SHP77 (cell line): ENCODE measurements around the gene SLC5A10.
A peak's percentile ranks its signal among the peaks of the same experiment; 100 is the strongest.
"Not testable (repeated sequence)": the region's sequence is repeated elsewhere in the genome, so short reads cannot be mapped to it uniquely, and the experiment has no call there.

Experiments
- DNase-seq, 2 experiments: peaks; one replicate each; lab custom pipeline; 2025; lab: John Stamatoyannopoulos, UW

The SLC5A10 gene

DNA sequence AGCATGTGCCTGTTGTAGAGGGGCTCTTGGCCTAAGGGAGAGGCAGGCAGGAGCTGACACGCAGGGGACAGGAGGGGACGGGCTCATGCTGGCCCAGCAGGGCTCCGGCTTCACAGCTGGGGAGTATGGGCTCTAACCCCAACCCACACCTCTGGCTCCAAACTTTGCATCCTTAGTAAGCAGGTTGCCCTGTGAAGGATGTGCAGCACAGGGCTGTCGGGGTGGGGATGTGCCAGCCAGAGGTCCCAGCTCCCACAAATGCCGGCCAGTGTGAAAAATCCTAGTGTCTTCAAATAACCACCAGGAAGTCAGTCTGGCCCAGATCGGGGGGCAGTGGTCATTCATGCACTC lies 66.6 kb downstream of the SLC5A10 start:
- DNase-seq, result no peak

DNA sequence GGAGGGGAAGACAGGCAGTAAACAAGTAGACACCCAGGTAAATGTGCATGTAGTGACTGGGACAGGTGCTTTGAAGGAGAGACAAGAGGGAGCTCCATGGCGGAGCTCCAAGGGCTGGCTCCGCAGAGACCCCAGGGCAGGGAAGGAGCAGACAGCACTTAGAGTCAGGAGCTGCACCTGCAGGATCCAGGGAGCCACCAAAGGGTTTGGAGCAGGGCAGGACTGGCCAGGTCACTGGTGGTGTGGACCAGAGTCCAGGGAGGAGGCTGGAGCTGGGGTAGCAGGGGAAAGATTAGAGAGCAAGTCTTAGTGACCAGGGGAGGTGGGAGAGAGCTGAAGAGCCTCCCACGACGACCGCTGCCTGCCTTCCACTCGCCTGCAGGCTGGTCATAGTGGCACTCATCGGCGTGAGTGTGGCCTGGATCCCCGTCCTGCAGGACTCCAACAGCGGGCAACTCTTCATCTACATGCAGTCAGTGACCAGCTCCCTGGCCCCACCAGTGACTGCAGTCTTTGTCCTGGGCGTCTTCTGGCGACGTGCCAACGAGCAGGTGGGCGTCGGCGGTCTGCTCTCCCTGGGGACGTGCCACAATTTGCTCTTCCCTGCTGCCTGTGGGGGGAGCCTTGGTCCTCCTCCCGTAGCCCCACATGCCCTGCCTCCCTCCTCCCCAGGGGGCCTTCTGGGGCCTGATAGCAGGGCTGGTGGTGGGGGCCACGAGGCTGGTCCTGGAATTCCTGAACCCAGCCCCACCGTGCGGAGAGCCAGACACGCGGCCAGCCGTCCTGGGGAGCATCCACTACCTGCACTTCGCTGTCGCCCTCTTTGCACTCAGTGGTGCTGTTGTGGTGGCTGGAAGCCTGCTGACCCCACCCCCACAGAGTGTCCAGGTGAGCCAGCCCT lies 67.3 kb downstream of the SLC5A10 start:
- peak in 1 of 2 experiments; percentile 20 for DNase-seq

- no peak for DNase-seq
Measured at GRCh38 chr17:19020016-19020415, 68.1 kb downstream of the SLC5A10 start.

DNA sequence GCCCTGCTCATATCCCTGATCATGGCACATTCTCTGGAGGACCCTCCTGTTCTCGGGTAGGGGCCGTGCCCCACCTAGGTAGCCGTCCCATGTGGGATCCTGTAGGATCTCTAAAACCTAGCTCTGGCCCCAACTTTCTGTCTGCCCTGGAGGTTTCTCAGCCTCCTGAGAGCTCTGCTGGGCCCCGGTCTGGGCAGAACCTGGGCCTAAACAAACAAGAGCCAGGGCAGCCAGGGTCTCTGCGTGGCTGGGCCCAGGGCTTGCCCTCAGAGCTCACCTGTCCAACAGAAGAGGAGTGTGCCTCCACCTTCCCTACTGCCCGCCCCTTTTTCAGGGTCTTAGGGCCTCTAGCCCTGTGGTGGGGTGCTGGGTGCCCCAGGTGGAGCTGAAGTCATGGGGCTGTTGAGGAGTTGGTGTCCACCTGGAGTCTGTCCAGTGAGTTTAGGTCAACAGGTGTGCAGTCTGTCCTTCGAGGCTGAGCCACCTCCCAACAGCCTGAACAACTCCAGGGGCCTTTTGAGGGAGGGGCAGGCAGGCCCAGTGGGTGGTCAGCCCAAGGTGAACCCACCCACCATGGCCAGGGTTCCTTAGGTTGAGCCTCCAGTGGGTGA lies 69.2 kb downstream of the SLC5A10 start:
- not testable (repeated sequence) for DNase-seq

GRCh38 chr17:19021622-19022083 lies 69.7 kb downstream of the SLC5A10 start:
- no peak for DNase-seq

- no peak for DNase-seq
Measured at GRCh38 chr17:19022128-19022527, 70.2 kb downstream of the SLC5A10 start.

DNA sequence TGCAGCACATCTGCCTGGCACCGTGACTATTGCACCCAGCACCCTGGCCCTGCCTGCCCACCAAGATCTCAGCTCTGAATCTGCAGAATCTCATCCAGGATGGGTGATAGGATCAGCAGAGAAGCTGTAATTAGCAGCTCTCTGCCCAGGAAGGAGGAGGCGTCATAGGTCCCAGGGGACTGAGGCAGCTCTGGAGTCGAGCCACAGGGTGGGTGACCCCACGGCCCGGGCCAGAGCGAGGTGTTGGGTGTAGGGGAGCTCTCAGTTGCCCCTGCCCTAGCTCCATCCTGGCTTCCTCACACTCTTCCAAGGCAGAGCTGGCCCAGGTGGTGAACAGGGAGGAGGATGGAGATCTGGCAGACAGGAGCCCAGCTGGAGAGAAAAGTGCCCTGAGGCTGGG lies 70.8 kb downstream of the SLC5A10 start:
- DNase-seq, result no peak

- no peak for DNase-seq
Measured at GRCh38 chr17:19023209-19023999, 71.4 kb downstream of the SLC5A10 start.

DNA sequence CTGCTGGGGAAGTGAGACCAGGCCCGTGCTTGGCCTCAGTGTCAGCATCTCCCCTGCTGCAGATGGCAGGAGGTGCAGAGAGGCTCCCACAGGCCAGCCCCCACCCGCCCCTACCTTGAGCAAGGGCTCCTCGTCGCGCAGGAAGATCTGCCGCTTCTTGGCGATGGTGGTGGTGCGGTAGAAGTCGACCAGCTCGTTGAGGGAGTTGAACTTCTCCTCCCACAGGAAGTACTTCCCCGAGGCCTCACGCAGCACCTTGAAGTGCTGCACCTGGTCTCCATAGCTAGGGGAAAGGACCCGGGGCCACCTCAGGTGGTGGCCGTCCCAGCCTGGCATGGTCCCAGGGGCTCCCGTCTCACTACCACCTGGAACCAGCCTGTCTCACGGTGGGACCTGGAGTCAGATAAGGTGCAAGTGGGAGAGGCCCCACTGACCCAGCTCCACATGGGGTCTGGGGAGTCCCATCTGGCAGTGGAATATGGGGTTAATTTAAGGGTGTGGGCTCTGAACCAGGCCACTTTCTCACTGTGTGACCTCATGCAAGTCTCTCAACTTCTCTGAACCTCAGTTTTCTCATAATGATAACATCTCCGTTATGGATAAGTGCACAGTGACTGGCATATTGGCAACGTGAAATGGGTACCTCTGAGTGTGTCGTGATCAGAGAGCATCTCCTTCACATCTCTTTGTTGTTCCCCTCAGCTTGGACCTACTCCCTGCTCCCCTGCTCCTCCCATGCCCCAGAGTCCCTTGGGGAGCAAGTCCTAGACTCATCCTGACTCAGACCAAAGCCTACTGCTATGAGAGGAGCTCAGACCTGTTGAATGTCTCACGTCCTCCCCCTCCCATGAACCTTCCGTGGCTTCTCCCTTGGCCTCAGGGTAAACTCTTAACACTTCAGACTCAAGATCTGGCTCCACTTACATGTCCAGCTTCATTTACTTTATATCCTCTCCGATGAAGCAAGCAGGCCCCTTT lies 72.4 kb downstream of the SLC5A10 start:
- no peak for DNase-seq

- DNase-seq, result not testable (repeated sequence)
Measured at GRCh38 chr17:19028671-19029070, 76.7 kb downstream of the SLC5A10 start.

- DNase-seq, result not testable (repeated sequence)
Measured at GRCh38 chr17:19029740-19030139, 77.8 kb downstream of the SLC5A10 start.

GRCh38 chr17:19030771-19031449 lies 78.9 kb downstream of the SLC5A10 start:
- not testable (repeated sequence) for DNase-seq

- DNase-seq, result not testable (repeated sequence)
Measured at GRCh38 chr17:19031729-19032128, 79.8 kb downstream of the SLC5A10 start.

- not testable (repeated sequence) for DNase-seq
Measured at GRCh38 chr17:19032377-19032988, 80.5 kb downstream of the SLC5A10 start.

- DNase-seq, result not testable (repeated sequence)
Measured at GRCh38 chr17:19036186-19036585, 84.2 kb downstream of the SLC5A10 start.

DNA sequence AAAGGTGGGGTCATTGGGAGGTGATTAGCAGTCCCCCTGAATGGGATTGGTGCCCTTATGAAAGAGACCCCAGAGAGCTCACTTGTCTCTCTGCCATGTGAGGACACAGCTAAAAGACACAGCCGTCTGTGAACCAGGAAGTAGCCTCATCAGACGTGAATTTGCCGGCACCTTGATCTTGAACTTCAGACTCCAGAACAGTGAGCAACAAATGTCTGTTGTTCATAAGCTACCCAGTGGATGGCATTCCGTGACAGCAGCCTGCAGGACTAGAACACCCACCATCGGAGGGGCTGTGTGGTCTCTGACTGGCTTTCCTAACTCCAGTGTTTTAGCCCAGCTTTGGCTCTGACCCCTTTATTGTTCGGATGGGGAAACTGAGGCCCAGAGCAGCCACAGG lies 85.6 kb downstream of the SLC5A10 start:
- DNase-seq, result not testable (repeated sequence)

DNA sequence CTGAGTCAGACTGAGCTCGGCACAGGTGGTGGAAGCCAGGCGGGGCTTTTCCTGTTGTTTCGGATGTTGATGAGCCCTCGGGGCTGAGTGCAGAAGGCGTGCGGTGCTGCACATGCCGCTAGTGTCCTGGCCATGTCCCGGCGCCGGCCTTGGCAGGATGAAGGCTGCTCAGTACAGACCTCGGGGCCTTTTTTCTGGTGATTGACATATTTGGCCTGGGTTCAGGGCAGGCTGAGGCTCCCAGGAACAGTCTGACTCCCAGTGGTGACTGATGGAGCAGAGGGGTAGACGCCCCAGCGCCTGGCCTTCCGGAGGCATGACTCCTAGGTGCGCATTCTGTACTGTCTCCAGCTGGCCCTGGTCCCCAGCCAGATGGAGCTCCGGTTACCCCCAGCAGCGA lies 86.0 kb downstream of the SLC5A10 start:
- not testable (repeated sequence) for DNase-seq

DNA sequence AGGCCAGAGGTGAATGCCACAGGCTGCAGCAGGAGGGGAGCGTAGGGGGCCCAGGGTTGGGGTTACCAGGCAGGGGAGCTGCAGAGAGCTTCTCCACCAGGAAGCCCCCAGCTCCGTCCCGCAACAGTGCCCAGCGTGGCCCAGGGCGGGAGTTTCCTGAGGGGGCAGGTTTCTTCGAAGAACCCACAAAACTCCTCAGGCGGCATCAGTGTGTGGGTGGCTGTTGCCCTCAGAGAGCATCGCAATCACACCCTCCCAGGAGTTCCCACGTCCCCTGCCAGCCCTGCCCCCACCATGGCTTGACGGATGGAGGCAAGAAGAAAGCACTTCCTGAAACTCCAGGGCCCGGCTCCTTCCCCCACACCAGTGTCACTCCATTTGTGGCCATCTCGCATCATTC lies 86.8 kb downstream of the SLC5A10 start:
- DNase-seq, result not testable (repeated sequence)

GRCh38 chr17:19040350-19040749 lies 88.4 kb downstream of the SLC5A10 start:
- not testable (repeated sequence) for DNase-seq

DNA sequence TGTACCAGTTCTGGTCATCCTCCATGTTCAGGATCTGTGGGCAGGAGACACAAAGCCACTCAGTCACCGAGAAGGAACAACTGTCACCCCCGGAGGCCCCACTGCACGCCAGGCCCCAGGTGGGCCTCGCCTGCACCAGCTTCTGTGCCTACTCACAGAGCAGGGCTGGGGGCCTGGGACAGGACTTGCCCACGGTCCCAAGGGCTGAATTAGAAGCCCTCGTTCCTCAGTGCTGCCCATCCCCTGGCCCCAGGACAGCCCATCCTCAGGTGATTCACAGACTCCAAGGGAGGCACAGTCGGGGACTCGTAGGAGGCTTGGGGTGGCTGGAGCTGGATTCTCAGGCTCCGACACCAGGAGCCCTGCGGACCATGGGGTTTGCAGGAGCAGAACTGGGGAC lies 89.9 kb downstream of the SLC5A10 start:
- not testable (repeated sequence) for DNase-seq
